Activated T-cell treated with anti-CD3 and anti-CD28 coated beads for 24 hours (primary cell): Measurements from ENCODE around the gene MSH5.
A peak's percentile ranks its signal among the peaks of the same experiment; 100 is the strongest.

Experiments
- DNase-seq: peaks from one replicate; pipeline ENCODE4 v3.0.0-alpha.2; 2020; ENCODE audit warnings: low read depth

Gene MSH5

DNA sequence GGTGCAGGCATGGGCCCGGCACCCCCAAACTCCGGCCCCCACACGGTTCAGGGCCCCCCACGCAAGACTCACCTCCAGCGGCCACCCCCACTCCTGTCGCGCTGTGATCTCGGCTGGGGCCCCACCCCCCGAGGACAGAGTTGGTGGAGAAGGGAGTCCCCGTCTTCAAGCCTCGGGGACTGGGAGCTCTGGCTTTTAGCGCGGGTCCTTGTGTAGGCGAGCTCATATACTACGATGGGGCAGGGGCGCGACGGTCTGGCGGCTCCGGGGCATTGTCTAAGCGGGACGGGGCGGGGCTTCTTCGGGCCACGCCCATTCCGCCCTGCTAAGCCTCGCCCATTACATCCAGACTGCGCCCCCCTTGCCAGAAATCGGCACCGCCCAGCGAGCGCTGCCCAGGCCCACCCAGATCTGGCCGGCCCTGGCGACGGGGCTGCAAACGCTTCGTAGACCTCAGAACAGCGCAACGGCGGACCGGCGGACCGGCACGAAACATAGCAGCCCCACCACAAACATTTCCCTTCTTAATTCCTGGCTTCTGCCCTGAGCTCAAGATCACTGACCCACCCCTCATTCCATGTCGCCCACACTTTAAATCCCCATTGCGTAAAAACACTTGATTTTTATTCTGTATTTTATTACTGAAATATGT is 9.7 kb upstream of the MSH5 start:
- DNase-seq: peak; percentile 48

DNA sequence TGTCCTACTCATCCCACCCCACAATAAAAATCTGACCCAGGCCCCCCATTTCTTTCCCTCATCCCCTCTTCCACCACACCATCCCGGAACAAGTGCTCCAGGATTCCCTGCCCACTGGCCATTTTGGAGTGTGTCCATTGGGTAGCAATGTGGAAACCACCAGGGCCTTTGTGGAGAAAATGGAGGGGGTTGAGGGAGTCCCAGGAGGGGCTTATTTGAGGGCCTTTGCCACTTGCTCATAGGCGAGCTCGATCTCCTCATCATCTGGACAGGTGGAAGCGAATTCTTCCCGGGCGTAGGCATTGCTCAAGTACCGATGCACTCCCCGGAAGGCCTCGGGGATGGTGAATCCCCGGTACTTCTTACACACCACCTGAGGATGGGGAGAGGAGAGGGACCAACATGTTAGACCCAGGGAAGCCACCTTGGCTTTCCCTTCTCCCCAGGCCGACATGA is 9.1 kb upstream of the MSH5 start:
- DNase-seq: no peak

DNA sequence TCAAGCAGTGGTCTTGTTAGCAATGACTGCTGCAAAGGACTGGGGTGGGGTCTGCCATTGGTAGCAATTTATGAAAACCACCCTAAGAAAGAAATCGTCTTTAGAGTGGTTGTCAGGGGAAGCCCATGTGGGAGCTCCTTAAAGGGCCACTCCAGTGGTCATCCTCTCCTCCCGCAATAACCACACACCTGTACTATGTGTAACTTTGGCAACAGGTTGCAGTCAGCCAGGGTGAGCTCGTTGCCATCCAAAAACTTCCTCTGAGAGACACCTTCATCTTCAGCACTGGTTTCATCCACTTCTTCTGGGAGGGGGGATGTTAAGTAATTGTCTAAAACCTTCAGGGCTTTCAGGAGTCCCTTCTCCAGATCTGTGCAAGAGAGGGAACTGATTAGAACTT is 7.8 kb upstream of the MSH5 start:
- DNase-seq: no peak

DNA sequence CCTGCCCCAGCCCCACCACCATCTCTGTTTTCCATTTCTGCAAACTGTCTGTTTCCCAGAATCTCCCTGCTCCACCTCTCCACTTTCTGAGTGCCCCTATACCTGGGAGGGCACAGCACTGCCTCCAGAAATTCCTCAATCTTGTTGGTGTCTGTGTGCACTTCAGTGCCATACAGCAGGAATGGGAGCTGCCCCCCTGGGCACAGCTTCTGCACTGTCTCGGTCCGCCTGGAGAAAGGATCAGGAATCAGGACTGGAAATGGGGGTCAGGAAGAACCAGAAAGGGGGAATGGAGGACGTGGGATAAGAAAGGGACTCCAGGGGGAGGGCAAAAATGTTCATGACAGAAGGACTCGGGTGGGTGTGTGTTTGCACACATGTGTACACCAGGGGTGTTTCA is 6.1 kb upstream of the MSH5 start:
- no peak for DNase-seq

DNA sequence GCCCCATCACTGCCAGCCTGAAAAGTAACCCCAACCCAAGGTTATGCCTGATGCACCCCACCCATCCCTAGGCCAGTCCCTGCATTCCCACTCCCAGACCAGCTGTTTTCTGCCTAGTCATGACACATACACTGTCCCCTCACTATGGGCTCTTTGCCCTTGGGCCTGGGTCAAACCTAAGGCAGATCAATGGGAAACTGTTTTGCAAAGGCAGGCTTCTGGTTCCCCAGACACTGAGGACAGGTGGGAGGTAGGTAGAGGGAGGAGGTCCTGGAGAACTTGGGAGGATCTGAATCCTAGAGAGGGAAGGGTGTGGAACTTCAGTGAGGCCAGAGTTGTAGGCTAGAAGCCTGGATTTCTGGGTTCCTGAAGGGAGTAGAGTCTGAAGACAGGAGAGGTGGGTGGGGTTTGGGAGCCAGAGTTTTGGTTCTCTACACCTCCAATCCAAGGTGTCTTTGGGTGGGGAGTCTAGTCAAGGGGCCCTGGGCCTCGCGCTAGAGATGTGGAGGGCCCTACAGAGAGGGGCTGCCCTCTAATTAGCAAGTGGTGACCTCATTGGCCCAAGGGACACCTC is 5.5 kb upstream of the MSH5 start:
- DNase-seq: no peak

DNA sequence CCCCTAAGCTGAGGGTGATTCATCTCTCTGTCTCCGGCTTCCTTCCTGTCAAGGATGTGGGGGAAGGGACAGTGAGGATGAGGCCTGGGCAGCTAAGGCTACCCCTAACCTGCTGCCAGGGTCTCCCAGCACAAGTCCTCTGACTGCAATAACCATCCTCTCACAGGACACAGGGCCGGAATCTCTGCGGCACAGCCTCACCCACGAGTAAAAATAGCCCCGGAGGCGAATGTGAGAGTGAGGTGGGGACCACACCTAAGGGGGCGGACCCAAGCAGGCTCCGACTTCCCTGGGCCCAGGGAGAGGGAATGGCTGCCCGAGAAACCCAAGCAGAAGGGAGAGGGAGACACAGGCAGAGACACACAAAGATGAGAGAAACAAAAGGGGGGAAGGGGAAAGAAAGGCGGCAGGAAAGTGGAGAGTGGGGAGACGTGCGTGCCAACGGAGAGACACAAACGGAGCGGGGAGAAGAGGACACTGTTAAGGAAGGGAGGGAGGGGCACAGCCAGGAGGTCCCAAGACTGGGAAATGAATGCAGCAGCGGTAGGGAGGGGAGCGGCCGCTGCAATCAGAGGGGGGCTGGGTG is 4.9 kb upstream of the MSH5 start:
- peak; percentile 46 for DNase-seq

DNA sequence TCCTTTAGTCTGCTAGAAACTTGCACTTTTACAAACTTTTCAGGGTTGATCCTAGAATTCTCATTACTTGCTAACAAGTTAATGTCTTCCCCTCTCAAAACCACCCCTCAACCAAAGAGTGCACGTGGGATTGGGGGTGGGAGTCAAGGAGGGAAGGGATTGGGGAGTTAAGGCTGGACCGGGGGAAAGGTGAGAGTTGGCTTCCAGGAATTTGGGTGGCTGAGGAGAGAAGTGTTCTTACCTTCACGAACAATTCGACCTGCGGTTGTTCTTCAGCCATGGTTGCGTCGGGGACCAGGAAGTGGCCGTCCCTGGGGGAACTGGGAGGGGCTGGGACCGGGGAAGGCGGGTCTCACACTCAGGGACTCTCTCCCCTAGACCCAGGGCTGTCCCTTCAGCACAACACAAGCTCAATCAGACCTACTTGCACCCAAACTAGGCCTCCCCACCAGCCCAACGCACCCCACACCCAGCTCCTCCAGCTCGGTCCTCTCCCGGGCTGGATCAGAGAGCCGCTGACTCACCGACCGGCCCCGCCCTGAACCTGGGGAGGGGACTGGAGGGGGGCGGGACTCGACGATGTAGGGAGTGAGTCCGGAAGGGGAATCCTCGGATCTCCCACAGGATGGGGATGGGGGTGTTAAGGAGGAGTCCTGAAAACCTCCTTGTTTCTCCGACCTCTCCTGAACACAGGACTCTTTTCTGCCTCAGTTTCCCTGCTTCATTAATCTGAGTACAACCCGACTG is 3.6 kb upstream of the MSH5 start, which contains the start of gene CLIC1:
CLIC1 (minus strand) TSS at position 510 of the 747 bp plus-strand sequence; CDS start at position 280, 230 bp downstream.
- peak; percentile 75 for DNase-seq

DNA sequence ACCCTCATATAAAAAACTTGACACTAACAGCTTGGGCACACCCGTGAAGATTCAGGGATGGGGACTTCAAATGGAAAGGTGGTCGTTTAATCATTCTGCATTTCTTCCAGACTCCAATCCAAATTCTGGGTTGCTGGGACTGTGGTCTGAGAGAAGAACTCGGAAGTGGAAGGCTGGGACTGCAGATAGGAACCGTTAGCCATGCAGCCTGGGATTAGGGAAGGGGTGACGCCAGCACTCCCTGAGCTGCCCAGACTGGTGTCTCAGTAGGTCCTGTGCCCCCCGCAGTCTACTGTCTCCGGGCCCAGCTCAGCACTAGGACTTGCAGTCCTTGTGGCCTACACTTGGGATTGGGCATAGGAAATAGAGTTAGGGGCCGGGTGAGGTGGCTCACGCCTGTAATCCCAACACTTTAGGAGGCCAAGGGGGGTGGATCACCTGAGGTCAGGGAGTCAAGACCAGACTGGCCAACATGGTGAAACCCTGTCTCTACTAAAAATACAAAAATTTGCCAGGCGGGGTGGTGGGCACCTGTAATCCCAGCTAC is 3.0 kb upstream of the MSH5 start:
- no peak for DNase-seq

DNA sequence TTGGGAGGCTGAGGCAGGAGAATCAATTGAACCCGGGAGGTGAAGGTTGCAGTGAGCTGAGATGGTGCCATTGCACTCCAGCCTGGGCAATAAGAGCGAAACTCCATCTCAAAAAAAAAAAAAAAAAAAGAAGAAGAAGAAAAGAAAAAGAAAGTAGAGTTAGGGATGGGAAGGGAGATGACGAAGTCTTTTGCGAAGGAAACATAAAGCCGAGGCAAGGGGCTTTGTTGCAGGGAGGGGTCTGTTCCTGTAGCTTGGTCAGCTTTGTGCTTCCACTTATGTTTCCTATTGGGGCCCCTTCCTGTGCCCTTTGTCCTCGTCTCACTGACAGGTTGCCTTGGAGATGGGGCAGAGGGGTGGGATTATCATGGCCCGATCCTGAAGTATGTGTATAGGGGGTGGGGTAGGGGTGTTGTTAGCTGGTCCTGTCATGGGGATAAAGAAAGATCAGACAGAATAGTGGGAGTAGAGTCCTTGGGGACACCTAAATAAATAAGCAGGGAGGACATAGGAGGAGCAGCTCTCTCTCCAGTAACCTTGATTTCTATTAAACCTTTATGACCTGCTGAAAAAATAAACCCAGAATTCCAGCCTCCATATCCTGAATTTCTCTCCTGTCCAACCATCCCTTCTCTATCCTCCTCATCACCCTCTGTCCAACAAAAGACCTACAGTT is 2.4 kb upstream of the MSH5 start:
- no peak for DNase-seq

DNA sequence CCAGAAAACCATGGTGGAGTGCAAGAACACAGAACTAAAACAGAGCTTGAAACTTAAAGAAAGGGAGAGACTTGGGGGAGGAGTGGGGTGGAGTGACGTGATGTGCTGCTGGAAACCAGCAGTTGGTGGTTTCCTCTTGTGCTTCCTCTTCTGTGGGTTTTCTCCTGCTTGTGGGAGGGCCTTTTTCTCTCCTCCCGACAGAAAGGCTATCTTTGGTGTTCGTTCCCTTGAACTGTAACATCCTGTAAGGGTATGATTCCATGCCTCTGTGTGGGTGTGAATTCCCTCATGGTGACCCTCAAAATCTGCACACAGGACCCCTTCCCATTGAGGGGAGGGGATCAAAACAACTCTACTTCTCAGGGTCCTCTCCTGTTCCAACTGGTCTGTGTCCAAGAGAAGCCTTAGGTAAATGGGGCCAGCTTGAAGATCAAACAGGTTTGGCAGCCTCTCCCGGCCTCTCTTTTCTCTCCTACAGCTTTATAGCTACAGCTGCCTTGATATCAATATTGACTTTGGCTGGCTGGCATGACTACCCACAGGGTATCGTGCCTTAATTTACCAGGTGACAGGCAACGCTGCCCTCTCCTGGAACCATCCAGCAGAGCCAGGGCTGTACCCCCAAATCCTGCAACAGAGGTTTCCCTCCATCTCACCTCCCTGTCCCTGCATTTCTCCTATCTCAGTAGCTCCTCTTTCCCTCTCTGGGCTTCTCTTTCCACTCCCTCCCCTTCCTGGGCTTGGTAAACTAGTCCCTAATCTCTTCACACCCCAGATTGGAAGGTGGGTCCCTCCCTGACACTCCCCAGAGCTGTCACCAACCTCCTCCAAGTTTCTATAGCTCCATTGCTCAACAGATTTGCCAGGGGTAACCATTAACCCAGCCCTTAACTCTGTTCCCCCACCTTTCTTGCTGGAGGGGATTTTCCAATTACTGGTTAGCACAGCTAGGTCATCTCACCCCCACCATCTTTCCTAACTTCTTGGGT is 1.5 kb upstream of the MSH5 start:
- DNase-seq: peak; percentile 48

DNA sequence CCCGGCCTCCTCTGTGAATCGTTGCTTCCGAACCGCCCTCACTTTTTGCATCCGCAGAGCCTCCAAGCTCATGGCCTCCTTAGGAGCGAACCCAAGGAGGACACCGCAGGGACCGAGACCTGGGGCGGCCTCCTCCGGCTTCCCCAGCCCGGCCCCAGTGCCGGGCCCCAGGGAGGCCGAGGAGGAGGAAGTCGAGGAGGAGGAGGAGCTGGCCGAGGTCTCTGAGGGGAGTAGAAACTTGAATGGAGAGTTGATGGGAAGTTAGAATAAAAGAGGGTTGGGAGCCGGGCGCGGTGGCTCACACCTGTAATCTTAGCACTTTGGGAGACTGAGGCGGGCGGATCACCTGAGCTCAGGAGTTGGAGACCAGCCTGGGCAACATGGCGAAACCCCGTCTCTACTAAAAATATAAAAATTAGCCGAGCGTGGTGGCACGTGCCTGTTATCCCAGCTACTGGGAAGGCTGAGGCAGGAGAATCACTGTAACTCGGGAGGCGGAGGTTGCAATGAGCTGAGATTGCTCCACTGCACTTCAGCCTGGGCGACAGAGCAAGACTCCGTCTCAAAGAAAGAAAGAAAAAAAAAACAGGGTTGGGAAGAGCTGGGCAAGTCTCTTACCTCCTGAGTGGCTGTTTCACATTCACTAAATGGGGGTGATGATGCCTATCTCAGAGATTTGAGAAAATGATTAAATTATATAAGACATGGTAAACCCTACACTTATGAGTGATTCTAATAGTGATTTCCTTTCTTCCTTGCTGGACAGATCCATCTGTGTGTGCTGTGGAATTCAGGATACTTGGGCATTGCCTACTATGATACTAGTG is 805 bp downstream of the MSH5 start:
- DNase-seq: no peak

DNA sequence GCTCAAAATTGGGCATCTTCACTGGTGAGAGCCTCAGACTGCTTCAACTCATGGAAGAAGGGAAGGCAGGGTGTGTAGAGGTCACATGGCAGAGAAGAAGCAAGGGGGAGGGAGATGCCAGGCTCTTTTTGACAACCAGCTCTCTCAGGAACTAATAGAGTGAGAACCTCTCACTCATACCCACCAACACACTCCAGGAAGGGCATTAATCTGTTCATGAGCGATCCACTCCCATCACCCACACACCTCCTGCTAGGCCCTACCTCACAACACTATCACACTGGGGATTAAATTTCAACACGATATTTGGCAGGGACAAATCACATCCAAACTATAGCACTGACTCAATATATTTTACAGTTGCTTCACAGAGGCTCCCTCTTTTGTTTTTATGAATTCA is 2.0 kb downstream of the MSH5 start:
- no peak for DNase-seq

DNA sequence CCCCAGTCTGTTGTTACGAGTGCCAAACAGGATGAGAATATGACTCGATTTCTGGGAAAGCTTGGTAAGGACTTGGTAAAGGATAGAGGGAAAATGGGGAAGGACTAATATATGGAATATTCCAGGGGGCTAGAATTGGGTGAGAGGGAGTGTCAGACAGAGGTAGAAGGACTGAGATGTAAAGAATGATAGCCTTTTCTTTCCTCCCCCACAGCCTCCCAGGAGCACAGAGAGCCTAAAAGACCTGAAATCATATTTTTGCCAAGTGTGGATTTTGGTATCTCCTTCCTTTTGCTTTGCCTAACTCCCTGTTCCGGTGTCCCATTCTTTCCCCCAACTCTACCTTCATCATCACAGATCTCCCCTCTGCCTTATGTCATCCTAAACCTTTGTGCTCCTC is 3.1 kb downstream of the MSH5 start:
- no peak for DNase-seq

DNA sequence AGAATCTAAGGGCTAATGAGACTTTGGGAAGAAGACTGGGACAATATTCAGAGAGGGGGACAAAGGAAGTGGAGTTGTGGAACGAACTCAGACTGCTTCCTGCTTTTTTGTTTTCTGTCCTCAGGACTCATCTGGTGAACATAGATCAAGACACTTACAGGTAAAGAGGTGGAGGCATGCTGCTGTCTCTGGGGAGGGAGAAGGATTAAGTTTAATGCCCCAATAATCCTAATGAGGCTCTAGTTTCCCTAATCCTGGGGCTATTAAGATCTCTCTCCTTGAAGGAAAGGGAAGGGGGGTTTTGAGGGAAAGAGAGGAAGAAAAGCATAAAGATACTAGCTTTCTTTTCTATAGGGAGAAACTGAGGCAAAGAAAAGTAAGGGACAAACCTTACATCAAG is 4.6 kb downstream of the MSH5 start:
- no peak for DNase-seq

DNA sequence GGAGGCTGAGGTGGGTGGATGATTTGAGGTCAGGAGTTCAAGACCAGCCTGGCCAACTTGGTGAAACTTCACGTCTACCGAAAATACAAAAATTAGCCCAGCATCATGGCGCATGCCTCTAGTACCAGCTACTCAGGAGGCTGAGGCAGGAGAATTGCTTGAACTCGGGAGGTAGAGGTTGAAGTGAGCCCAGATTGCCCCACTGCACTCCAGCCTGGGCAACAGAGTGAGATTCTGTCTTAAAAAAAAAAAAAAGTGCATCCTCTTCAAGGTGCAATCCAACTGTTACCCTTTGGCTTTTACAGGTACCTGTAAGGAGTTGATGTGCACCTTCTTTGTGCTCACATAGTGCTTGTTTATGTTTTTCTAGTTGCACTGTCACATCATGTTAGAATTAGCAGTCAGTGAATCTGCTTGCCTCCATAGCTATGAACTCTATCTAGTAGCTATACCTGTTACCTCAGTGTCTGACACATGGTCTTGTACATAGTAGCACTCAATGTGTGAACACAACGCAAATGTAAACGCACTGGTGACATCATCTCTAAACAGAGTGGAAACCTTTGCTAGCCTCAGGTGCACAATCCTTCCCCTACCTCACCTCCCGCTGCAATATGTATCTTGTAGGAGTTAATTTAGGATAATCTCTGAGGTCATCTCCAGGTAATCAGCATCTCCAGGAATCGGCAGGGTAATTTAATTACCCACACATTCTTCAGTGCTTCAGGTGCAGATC is 9.7 kb downstream of the MSH5 start:
- no peak for DNase-seq

DNA sequence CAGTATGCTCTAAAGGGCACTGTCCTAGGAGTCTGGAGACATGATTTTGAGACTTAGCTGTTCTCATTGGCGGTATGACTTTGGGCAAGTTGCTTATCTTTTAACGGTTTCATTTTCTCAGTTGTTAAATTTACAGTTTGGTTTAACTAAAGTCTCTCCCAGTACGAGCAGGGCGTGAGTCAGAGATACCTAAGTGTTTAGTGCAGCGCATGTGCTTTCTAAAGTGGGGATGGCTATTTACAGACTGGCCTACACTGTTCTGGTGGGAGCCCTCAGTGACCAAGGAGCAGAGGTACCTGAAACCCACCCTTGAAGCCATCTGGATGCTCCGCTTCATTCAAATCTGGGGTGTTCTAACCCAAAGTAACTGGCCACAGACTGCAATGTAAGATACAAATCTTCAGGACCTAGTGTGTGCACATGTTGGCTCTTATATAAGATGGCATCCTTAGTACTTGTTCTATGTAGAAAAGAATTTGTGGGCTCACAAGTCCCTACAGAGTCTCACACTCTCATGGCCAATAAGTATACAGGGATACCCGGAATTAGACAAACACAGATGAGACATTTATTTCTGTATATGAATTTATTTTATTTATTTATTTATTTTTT is 10.7 kb downstream of the MSH5 start:
- no peak for DNase-seq

DNA sequence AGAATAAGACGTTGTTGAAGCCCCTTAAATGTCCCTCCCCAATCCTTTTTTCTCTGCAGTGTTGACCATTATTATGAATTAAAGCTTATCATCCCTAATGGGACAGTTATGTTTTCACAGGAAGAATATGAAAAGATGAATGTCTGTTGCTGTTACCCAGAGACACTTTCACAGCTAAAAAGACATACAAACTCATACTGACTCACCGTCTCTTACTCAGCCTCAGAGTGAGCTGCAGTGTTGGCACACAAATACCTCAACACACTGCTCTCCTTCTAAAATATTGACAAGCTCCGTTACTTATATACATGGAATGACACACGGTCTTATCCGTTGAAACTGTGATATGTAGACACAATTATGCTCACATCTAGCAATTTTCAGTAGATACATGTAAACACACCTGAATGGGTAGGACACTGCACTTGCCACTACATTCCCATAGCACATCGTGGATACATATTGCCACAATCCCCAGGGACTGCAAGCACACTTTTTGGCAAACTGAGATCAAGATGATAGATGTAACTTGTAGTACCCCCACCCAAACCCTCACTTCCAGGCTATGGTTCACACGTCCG is 13.0 kb downstream of the MSH5 start:
- DNase-seq: no peak

DNA sequence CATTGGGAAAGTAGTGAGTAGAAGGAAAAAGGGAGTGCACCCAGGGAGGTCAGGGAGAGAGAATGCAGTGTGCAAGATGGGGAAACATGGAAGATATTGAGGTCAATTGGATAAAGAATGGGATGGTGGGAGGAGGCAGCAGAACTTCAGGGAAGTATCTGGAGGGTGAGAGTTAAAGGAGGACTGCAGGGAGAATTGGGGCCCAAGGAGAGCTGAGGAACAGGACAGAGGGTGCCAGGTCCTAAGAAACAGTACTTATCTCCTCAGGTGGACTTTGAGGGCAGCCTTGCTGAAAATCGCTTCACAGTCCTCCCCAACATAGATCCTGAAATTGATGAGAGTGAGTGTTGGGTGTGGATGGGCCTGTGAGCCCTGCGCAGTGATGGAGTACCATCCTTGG is 18.5 kb downstream of the MSH5 start:
- DNase-seq: no peak
